HG03064 (cell line): ENCODE data around the gene FNDC8.
"Not testable (repeated sequence)": the region's sequence is repeated elsewhere in the genome, so short reads cannot be mapped to it uniquely, and the experiment has no call there.

Source experiments
- ATAC-seq: cut with Tn5 transposase; IDR thresholded peaks from one replicate; pipeline ENCODE4 v1.9.1; 2021; ENCODE audit warnings: low read depth; ENCODE audit not compliant: unreplicated experiment

Gene FNDC8

DNA sequence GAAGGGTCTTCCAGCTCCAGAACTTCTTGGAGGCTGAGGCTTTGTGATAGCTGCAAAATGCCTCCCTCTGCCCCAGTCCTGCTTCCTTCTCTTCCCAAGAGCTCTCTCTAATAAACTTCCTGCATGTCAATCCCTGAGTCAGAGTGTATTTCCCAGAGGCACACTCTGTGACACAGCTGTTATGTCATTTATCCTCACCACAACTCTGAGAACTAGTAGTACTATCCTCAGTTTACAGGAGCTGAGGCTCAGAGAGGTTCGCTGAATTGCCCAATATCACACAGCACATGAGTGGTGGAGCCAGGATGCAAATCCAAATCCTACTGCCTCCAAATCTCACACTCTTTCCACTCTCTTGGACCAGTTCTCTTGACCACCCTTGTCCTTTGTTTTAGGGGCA is 46.3 kb downstream of the FNDC8 start:
- no peak for ATAC-seq

DNA sequence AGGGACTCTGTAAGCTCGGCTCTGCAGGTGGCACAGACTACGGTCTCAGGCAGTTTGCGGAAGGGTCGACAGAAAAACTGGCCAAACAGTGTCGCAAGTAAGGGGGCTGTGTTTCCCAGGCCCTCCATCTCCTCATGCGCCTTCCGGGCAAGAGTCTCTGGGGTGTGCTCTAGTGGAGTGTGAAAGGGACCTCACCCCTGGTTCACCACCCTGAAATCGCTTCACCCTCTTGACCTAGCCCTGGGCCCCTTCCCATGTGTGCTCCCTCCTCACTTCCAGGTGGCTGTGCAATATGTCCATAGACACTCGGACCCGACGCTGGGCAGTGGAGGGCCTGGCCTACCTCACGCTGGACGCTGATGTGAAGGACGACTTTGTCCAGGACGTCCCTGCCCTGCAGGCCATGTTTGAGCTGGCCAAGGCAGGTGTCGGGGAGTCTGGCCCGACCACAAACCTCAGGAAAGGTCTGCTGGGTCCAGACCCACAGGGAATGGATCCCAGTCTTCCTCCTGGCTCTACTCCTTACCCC is 48.5 kb downstream of the FNDC8 start:
- ATAC-seq = no peak

DNA sequence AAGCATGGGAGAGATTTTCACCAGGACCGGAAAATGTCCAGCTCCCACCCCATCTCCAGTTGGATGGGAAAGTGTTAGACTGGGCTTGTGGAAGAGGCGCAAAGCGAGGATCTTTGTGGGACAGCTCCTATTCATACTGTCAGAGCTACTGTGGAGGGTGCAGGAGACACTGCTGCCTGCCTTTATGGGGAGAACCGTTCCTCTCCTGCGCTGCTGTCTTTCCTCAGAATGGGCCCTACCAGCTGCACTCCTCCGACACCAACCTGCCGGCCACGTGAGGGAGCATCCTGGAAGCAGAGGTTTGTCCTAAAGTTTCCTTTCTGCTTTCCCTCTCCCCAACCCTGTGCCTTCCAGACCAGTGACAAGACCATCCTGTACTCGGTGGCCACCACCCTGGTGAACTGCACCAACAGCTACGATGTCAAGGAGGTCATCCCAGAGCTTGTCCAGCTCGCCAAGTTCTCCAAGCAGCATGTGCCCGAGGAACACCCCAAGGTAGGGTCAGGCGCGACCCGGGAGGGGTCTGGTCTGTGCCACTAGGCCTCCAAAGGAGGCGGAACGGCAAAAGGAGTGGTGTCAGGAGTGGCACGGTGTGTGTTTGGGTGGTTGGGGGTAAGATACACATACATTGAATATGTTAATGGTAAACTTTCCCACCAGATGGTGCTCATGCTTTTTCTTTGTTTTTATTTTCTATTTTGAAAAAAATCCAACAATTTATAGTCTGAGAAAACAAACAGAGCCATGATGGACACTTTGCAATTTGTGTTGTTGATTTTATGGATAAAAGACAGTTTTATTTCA is 49.8 kb downstream of the FNDC8 start:
- ATAC-seq = no peak

DNA sequence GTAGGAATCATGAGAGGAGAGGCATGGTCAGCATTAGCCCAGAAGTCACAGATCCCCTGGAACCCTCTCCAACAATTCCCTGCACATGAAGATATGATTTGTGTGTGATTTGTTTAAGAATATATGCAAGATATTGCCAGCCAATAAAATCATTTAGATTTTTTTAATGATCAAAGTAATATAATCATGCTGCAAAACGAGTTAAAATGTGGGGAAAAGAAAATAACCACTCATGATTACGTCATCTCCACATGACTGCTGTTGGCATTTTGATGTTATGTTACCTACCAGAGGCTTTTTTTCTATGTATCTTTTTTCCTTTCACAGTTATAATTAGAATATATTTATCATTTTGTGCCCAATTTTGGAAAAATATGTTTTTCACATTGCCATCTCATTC is 50.4 kb downstream of the FNDC8 start:
- no peak for ATAC-seq

DNA sequence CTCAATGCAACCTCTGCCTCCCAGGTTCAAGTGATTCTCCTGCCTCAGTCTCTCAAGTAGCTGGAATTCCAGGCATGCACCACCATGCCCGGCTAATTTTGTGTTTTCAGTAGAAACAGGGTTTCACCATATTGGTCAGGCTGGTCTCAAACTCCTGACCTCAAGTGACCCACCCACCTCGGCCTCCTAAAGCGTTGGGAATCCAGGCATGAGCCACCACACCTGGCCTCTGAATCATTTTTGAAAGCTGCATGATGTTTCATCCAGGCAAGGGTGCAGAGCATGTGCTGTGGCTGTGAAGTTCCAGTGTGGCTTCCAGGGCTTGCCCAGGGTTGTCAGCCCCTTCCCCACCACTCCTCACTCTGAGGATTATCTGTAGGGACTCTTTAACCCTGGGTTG is 50.9 kb downstream of the FNDC8 start:
- not testable (repeated sequence) for ATAC-seq

DNA sequence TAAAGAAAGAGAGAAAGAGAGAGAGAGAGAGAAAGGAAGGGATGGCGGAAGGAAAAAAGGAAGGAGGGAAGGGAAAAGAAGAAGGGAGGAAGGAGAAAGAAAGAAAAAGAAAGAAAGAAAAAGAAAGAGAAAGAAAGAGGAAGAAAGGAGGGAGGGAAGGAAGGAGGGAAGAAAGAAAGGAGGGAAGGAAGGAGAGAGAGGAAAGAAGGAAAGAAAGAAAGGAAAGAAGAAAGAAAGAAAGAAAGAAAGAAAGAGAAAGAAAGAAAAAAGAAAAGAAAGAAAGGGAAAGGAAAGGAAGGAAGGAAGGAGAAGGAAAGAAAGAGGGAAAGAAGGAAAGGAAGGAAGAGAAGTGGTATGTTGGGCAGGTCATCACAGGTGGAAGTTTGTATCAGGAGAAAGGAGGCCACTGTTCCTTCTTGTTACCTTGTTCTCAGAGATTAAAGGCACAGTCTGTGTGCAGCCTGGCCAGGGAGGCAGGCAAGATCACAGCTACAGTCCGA is 53.5 kb downstream of the FNDC8 start:
- no peak for ATAC-seq

DNA sequence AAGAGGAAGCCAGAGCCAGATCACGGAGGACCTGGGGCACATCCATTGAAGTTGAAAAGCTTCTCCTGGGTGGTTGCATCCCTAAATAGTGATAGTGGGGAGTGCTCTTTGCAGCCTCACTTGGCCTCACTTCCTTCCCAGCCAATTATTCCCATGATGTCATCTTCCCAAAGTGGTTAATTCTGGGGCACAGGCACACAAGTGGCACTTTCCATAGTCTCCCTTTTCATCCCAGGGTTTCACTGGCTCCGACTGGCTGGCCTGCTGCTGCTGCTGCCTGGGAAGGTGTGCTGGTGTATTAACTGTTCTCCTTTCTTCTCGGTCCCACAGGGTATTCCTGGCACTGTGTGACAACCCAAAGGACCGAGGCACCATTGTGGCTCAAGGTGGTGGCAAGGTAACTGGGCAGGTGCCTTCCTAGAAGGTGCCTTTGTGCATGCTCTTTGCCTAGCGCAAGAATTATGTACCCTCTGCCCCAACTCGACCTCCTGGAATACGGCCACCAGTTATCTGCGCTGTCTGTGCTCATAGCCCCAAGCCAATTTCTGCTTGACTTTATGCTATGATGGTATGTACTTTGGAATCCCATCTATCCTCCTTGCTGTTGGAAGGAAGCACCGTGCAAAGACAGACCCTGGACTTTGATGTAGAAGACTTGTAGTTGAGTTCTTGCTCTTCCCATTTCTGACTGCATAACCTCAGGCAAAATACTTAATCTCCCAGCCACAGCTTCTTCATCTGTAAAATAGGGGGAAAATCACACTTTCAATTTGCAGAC is 54.4 kb downstream of the FNDC8 start:
- no peak for ATAC-seq

DNA sequence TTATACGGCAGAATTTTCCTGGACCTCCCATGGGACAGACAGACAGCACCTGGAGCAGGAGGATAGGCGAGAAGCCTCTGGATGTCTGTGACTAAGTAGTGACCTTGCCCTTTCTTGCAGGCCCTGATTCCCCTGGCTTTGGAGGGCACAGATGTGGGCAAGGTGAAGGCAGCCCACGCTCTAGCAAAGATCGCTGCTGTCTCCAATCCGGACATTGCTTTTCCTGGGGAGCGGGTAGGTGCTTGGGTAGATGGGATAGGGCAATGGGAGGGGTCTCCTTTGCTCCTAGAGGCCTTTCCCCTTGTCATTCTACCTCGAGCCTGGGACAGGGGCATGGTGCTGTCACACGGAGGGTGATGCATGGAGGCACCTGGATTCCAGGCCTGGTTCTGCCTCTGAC is 55.5 kb downstream of the FNDC8 start:
- ATAC-seq = no peak

DNA sequence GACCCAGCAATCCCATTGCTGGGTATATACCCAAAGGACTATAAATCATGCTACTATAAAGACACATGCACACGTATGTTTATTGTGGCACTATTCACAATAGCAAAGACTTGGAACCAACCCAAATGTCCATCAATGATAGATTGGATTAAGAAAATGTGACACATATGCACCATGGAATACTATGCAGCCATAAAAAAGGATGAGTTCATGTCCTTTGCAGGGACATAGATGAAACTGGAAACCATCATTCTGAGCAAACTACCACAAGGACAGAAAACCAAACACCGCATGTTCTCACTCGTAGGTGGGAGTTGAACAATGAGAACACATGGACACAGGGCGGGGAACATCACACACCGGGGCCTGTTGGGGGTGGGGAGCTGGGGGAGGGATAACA is 58.0 kb downstream of the FNDC8 start:
- ATAC-seq = not testable (repeated sequence)
